ENCODE results near the gene PAPOLB. TPM values are rescaled to one million over a fixed set of nuclear protein-coding genes. Genes with fewer than 3 reads are reported as not detected.

The PAPOLB gene
- total and polyA plus RNA-seq, 2 donors (not counting 3 experiments of a cell fraction or from before 2014, with no cell fraction given) = 0.07 TPM; not detected in 1

DNA sequence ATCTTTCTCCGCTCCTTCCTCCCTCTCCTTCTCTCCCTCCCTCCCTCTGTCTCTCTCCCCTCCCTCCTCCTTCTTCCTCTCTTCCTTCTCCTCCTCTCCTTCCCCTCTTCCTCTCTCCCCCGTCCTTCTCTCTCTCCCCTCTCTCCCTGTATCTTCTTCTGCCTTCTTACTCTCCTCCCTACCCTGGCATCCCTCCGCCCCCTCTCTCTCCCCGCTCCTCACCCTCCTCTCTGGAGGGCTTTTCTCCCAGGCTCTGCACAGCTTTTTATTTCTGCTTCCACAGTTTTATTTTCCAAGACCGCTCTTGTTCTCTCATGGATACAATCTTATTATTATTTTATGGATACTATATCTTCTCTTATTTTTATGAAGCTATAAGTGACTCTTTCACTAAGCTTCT is 53.8 kb downstream of the PAPOLB start:
- intact Hi-C loops (cut with micrococcal nuclease) = no loop called here
- no peak overlapping the region for H3K4me2 ChIP-seq (ENCODE audit: insufficient read depth, low read length)
- no peaks in the 10 kb centered on the region for H3K27me3 ChIP-seq (ENCODE audit: control insufficient read depth in 2 of 2, insufficient read depth in 2 of 2, low read length in 2 of 2)
- no peak overlapping the region for H2AFZ ChIP-seq (ENCODE audit: low read depth, low read length)
- no peaks in the 10 kb centered on the region for H3K9me3 ChIP-seq (replicated peaks; ENCODE audit: control insufficient read depth, insufficient read depth, low read length)
- BruUV-seq (replicated peaks) = no TSS peak
- no peak overlapping the region for H3K27ac ChIP-seq (ENCODE audit: insufficient read depth, low read depth, low read length)
- H3K36me3 ChIP-seq (ENCODE audit: control insufficient read depth in 2 of 2, extremely low read depth in 1 of 2, insufficient read depth in 2 of 2, low read length in 2 of 2) = no peaks in the 10 kb centered on the region
- H3K4me3 ChIP-seq (replicated peaks in 1 of 3; ENCODE audit: insufficient read depth in 1 of 3, low read depth in 1 of 3, low read length in 3 of 3) = no peak overlapping the region
- no peaks in the 10 kb centered on the region for H3K4me1 ChIP-seq (ENCODE audit: control insufficient read depth, extremely low read depth, insufficient read depth, low read length)
- ChIA-PET CTCF (interaction anchor here (0.9 to 1.1 kb wide), 2 partner anchors 9 to 16 kb away, joined by 3 to 4 read pairs; no protein-coding TSS in a partner anchor), POLR2A (no interaction called here)
- H3K9me1 ChIP-seq (replicated peaks; ENCODE audit: control insufficient read depth, extremely low read depth, insufficient read depth, low read length) = no peaks in the 10 kb centered on the region
- H3K79me2 ChIP-seq (ENCODE audit: control insufficient read depth, insufficient read depth, low read length) = no peaks in the 10 kb centered on the region
- DNase-seq (ENCODE audit: low read depth, low spot score) (no peak), FAIRE-seq (no peak)
- dilution Hi-C loops (cut with MboI; ENCODE audit: extremely low pct_ligation_motif_present, low sequenced_read_pairs) = no loop called here
- H3K9ac ChIP-seq (replicated peaks; ENCODE audit: extremely low read depth, insufficient read depth, low read length) = no peak overlapping the region
- TF ChIP-seq, protein P1, sequence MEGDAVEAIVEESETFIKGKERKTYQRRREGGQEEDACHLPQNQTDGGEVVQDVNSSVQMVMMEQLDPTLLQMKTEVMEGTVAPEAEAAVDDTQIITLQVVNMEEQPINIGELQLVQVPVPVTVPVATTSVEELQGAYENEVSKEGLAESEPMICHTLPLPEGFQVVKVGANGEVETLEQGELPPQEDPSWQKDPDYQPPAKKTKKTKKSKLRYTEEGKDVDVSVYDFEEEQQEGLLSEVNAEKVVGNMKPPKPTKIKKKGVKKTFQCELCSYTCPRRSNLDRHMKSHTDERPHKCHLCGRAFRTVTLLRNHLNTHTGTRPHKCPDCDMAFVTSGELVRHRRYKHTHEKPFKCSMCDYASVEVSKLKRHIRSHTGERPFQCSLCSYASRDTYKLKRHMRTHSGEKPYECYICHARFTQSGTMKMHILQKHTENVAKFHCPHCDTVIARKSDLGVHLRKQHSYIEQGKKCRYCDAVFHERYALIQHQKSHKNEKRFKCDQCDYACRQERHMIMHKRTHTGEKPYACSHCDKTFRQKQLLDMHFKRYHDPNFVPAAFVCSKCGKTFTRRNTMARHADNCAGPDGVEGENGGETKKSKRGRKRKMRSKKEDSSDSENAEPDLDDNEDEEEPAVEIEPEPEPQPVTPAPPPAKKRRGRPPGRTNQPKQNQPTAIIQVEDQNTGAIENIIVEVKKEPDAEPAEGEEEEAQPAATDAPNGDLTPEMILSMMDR (IDR thresholded peaks at IDR 0.05; ENCODE audit: extremely low read depth in 1 of 2, insufficient read depth in 1 of 2, low read depth in 1 of 2, low read length in 2 of 2) = no peak
- TF ChIP-seq POLR2A (IDR thresholded peaks at IDR 0.05; ENCODE audit: low read depth, low read length) (no peak), POLR2AphosphoS5 (IDR thresholded peaks at IDR 0.05; ENCODE audit: insufficient read depth, low read depth, low read length) (no peak), GATA2 (IDR thresholded peaks at IDR 0.05; ENCODE audit: insufficient read depth, insufficient read length, low read depth, low read length) (no peak), FOS (IDR thresholded peaks at IDR 0.05; ENCODE audit: borderline replicate concordance, insufficient read depth, low read length) (no peak), JUN (IDR thresholded peaks at IDR 0.05; ENCODE audit: borderline replicate concordance, insufficient read depth, insufficient read length, low read depth) (no peak), EZH2 (IDR thresholded peaks at IDR 0.05; ENCODE audit: borderline replicate concordance, low read depth, low read length, severe bottlenecking) (no peak), MYC (IDR thresholded peaks at IDR 0.05; ENCODE audit: low read depth, low read length) (no peak)
- TF ChIP-seq, protein P2, sequence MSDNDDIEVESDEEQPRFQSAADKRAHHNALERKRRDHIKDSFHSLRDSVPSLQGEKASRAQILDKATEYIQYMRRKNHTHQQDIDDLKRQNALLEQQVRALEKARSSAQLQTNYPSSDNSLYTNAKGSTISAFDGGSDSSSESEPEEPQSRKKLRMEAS (IDR thresholded peaks at IDR 0.05; ENCODE audit: insufficient read depth, insufficient read length) = no peak
- H4K20me1 ChIP-seq (replicated peaks; ENCODE audit: control insufficient read depth, extremely low read depth, insufficient read depth, low read length) = no peaks in the 10 kb centered on the region

Small RNAs within 50 kb of the gene (small RNA-seq; reads per million reads assigned to genes)
- gene RF00019 (ENCODE audit: insufficient read depth, insufficient read length, low read depth, low replicate concordance) = not detected

Other genes with a start within 250 kb of the PAPOLB start
- 47.0 and 52.1 TPM in 2 replicates for gene FOXK1, start 179.7 kb downstream of the PAPOLB start, total RNA-seq
- gene FOXK1, start 179.7 kb downstream of the PAPOLB start, polyA plus RNA-seq = 8.0 and 9.2 TPM in 2 replicates
- gene AP5Z1, start 86.4 kb downstream of the PAPOLB start, total RNA-seq = 58.9 and 64.3 TPM in 2 replicates
- 53.7 and 67.3 TPM in 2 replicates for gene AP5Z1, start 86.4 kb downstream of the PAPOLB start, polyA plus RNA-seq
- 1.0 and 2.5 TPM in 2 replicates for gene RADIL, start 21.7 kb upstream of the PAPOLB start, total RNA-seq
- 1.2 and 1.8 TPM in 2 replicates for gene RADIL, start 21.7 kb upstream of the PAPOLB start, polyA plus RNA-seq
- gene MMD2, start 97.2 kb upstream of the PAPOLB start, total RNA-seq = not detected in 2 replicates
- not detected in 2 replicates for gene MMD2, start 97.2 kb upstream of the PAPOLB start, polyA plus RNA-seq
- 7.4 and 8.6 TPM in 2 replicates for gene RBAK, start 183.8 kb upstream of the PAPOLB start, total RNA-seq
- gene RBAK, start 183.8 kb upstream of the PAPOLB start, polyA plus RNA-seq = 0.94 and 1.4 TPM in 2 replicates